HFFc6 (cell line): Measurements from ENCODE around the gene YAF2. TPM values are rescaled to one million over a fixed set of nuclear protein-coding genes. Genes with fewer than 3 reads are reported as not detected.

Experiments used
- DNase-seq: peaks from one replicate; pipeline ENCODE4 v3.0.0-alpha.2; 2018
- H3K27ac Mint-ChIP-seq: 2 replicates; pipeline ENCODE4 v1.8.0; 2020; ENCODE audit warnings: mild to moderate bottlenecking, mixed read lengths
- H3K27me3 Mint-ChIP-seq: 2 replicates; pipeline ENCODE4 v1.8.0; 2021; ENCODE audit warnings: mild to moderate bottlenecking, moderate library complexity, mixed read lengths; ENCODE audit not compliant: insufficient read depth
- H3K36me3 Mint-ChIP-seq: 2 replicates; pipeline ENCODE4 v1.8.0; 2021; ENCODE audit warnings: low read depth, mixed read lengths
- H3K4me1 Mint-ChIP-seq: 2 replicates; pipeline ENCODE4 v1.8.0; 2020; ENCODE audit warnings: low read depth, mixed read lengths
- H3K4me3 Mint-ChIP-seq: 2 replicates; pipeline ENCODE4 v1.8.0; 2020; ENCODE audit warnings: mild to moderate bottlenecking, moderate library complexity, mixed read lengths
- H3K9me3 Mint-ChIP-seq: 2 replicates; pipeline ENCODE4 v1.8.0; 2020; ENCODE audit warnings: mild to moderate bottlenecking, mixed read lengths
- total RNA-seq, 6 experiments: library from RNA; stranded (reverse); fragmentation: NEBNext Ultra II Directional; extraction: Animal tissue kit (Norgen Biotek cat#: 25700); gene quantifications; 2 replicates in 1 of 6; 3 replicates in 5 of 6; pipeline ENCODE4 v1.2.3, GENCODE V29; 2021
- TF ChIP-seq, protein P1 (sequence below): fragments of 200-600 bp; sonication (generic); IDR thresholded peaks from 2 replicates; pipeline ENCODE4 v1.5.0; 2021; ENCODE audit warnings: antibody characterized with exemption, mild to moderate bottlenecking

Gene YAF2
- total RNA-seq, 6 experiments from 2014 or later = 22.2 to 31.2 (median 27.6) TPM

DNA sequence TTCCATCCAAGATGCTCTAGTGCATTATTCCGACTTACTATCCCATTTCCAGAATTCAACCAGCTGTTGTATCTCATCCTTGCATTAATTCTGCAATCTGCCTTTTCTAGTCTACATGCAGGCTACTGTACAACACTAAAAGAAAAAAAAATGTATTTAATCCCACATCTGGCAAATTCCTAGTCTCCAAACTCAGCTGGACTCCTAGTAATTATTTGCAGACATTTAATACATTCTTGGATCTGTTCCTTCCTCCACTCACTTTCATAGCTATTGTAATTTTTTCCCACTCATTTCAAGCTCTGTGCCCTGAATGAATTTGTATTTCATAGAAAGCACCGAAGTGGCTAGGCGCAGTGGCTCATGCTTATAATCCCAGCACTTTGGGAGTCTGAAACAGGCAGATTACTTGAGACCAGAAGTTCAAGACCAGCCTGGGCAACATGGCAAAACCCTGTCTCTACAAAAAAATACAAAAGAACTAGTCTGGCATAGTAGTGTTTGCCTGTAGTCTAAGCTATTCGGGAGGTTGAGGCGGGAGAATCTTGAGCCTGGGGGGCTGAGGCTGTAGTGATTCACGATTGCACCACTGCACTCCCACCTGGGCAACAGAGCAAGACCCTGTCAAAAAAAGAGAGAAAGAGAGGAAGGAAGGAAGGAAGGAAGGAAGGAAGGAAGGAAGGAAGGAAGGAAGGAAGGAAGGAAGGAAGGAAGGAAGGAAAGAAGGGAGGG, 39.5 kb upstream of the YAF2 start:
- peaks cover 15% of the 10 kb centered on the region for H3K27me3 Mint-ChIP-seq
- H3K36me3 Mint-ChIP-seq = no peaks in the 10 kb centered on the region
- TF ChIP-seq, protein P1, sequence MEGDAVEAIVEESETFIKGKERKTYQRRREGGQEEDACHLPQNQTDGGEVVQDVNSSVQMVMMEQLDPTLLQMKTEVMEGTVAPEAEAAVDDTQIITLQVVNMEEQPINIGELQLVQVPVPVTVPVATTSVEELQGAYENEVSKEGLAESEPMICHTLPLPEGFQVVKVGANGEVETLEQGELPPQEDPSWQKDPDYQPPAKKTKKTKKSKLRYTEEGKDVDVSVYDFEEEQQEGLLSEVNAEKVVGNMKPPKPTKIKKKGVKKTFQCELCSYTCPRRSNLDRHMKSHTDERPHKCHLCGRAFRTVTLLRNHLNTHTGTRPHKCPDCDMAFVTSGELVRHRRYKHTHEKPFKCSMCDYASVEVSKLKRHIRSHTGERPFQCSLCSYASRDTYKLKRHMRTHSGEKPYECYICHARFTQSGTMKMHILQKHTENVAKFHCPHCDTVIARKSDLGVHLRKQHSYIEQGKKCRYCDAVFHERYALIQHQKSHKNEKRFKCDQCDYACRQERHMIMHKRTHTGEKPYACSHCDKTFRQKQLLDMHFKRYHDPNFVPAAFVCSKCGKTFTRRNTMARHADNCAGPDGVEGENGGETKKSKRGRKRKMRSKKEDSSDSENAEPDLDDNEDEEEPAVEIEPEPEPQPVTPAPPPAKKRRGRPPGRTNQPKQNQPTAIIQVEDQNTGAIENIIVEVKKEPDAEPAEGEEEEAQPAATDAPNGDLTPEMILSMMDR = no peak
- no peak overlapping the region for H3K4me3 Mint-ChIP-seq
- peaks cover 4% of the 10 kb centered on the region; the same call in 1 of the 2 replicates for H3K9me3 Mint-ChIP-seq
- no peak for DNase-seq
- H3K4me1 Mint-ChIP-seq = no peaks in the 10 kb centered on the region
- H3K27ac Mint-ChIP-seq = no peak overlapping the region

DNA sequence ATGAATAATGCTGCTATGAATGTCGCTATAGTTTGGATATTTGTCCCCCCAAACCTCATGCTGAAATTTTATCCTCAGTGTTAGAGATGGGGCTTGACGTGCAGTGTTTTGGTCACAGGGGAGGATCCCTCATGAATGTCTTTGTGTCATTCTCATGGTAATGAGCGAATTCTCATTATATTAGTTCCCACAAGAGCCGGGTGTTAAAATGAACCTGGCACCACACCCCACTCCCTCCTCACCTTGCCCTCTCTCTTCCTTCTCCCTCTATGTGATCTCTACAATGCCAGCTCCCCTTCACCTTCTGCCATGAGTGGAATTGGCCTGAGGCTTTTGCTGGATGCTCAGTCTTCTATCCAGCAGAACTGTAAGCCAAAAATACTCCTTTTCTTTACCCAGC, 37.5 kb upstream of the YAF2 start:
- H3K27ac Mint-ChIP-seq = no peak overlapping the region
- H3K4me1 Mint-ChIP-seq = no peaks in the 10 kb centered on the region
- no peak for DNase-seq
- no peaks in the 10 kb centered on the region for H3K36me3 Mint-ChIP-seq
- H3K9me3 Mint-ChIP-seq = peaks cover 6% of the 10 kb centered on the region; the same call in 1 of the 2 replicates
- peaks cover 17% of the 10 kb centered on the region for H3K27me3 Mint-ChIP-seq
- H3K4me3 Mint-ChIP-seq = no peak overlapping the region
- TF ChIP-seq, protein P1 = no peak

DNA sequence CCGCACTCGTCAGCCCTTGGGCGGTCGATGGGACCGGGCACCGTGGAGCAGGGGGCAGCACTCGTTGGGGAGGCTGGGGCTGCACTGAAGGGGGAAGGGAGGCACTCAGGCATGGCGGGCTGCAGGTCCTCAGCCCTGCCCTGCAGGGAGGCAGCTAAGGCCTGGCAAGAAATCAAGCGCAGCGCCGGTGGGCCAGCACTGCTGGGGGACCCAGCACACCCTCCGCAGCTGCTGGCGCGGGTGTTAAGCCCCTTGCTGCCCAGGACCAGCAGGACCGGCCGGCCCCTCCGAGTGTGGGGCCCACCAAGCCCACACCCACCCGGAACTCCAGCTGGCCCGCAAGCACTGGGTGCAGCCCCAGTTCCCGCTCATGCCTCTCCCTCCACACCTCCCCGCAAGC, 35.7 kb upstream of the YAF2 start:
- TF ChIP-seq, protein P1 = no peak

DNA sequence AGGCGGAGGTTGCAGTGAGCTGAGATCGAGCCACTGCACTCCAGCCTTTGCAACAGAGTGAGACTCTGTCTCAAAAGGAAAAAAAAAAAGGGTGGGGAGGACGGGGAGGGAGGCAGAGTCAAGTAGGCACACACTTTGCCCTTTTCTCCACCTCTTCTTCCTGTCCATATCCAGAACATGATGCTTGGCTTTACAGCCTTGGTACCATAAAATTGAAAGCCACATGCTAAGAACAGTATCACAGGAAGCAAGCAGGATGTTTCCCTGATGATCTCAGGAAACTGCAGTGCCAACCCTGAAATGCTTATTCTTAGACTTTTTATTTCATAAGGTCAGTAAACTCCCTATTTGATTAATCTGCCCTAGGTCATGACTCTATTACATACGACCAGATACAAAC, 32.5 kb upstream of the YAF2 start:
- Mint-ChIP-seq H3K4me1 (no peaks in the 10 kb centered on the region), H3K27me3 (peaks cover 9% of the 10 kb centered on the region), H3K9me3 (peaks cover 6% of the 10 kb centered on the region; the same call in 1 of the 2 replicates), H3K36me3 (no peaks in the 10 kb centered on the region), H3K4me3 (no peak overlapping the region), H3K27ac (no peak overlapping the region)
- TF ChIP-seq, protein P1 = no peak
- DNase-seq = no peak

More for the DNA sequence above, 35.7 kb upstream of the YAF2 start:
- DNase-seq = no peak
- H3K27ac Mint-ChIP-seq = no peak overlapping the region
- no peaks in the 10 kb centered on the region for H3K4me1 Mint-ChIP-seq
- H3K9me3 Mint-ChIP-seq = peaks cover 6% of the 10 kb centered on the region; the same call in 1 of the 2 replicates
- H3K27me3 Mint-ChIP-seq = peaks cover 17% of the 10 kb centered on the region
- H3K36me3 Mint-ChIP-seq = no peaks in the 10 kb centered on the region
- H3K4me3 Mint-ChIP-seq = no peak overlapping the region

DNA sequence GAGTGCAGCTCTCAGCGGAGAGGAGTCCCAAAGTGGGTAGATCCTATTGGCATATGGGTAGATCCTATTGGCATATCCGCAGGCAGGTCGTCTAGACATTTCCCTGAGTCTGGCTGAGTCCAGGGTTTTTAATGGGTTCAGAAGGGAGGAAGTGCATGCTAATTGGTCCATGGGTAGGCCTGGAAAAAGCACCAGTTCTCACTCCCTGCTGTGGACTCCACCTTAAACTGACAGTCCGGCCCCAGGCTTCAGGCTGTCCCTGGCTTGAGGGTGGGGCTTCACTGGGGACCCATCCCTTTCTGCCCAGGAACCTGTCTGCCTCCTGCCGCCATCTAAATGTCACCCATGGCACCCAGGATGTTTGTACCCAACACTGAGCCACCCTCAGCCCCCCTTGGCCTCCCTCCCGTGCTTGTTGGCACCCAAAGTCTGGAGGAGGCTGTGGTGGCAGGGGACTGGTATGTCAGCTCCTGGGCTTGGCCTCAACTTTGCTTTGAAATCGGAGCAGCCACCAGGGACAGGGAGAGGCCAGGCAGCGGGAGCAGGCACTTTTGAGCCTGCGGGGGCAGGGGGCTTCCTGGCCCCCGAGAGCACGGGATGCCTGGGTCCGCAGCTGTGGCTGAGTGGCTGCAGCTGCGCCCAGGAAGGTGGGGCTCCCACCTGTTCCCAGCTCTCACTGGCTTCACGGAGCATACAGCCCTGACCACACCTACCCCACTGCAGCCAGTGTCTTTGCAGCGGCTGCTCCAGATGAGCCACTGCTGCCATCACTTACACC, 29.6 kb upstream of the YAF2 start:
- TF ChIP-seq, protein P1 = no peak
- Mint-ChIP-seq H3K9me3 (peaks cover 2% of the 10 kb centered on the region; the same call in 1 of the 2 replicates), H3K4me1 (no peaks in the 10 kb centered on the region), H3K27ac (no peak overlapping the region), H3K36me3 (no peaks in the 10 kb centered on the region), H3K4me3 (no peak overlapping the region), H3K27me3 (peaks cover 9% of the 10 kb centered on the region)
- no peak for DNase-seq
